Vagina (tissue), 2 donors: ENCODE data around the gene SENP1.

Experiments used
- POLR2A ChIP-seq, 2 donors: fragments of 450-650 bp; IDR thresholded peaks; one replicate each; pipeline ENCODE4 v1.6.1; 2017; ENCODE audit warnings: antibody characterized with exemption in 2 of 2, mild to moderate bottlenecking in 2 of 2, moderate library complexity in 2 of 2
- TF ChIP-seq, protein P1 (sequence below), 3 experiments: fragments of 450-650 bp in 2 of 3; fragments of 200-600 bp in 1 of 3; sonication (generic) in 1 of 3; IDR thresholded peaks; one replicate each; pipeline ENCODE4 v1.5.1; 2017 to 2019; ENCODE audit warnings: antibody characterized with exemption in 3 of 3, mild to moderate bottlenecking in 2 of 3, moderate library complexity in 2 of 3

DNA sequence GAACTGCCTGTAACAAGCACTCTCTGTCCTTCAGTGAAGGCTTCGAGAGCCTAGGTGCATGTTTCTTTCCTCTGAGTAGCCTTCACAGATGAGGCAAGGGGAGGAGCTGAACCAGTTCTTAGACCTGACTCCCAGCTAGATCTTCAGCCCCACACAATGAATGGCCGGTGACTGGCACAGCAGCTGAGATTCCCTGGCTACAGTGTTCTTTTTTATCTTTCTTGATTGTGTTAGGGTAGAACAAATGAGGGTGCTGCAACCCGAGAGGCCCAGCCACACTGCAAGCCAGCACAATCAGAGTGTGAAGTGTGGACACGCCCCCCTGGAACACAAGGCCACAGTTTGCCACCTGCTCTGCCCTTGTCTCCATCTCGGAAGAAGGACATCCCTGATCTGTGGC is 82.5 kb downstream of the SENP1 start:
- TF ChIP-seq POLR2A (IDR thresholded peaks at IDR 0.05) = no peak
- TF ChIP-seq, protein P1, sequence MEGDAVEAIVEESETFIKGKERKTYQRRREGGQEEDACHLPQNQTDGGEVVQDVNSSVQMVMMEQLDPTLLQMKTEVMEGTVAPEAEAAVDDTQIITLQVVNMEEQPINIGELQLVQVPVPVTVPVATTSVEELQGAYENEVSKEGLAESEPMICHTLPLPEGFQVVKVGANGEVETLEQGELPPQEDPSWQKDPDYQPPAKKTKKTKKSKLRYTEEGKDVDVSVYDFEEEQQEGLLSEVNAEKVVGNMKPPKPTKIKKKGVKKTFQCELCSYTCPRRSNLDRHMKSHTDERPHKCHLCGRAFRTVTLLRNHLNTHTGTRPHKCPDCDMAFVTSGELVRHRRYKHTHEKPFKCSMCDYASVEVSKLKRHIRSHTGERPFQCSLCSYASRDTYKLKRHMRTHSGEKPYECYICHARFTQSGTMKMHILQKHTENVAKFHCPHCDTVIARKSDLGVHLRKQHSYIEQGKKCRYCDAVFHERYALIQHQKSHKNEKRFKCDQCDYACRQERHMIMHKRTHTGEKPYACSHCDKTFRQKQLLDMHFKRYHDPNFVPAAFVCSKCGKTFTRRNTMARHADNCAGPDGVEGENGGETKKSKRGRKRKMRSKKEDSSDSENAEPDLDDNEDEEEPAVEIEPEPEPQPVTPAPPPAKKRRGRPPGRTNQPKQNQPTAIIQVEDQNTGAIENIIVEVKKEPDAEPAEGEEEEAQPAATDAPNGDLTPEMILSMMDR (IDR thresholded peaks at IDR 0.05) = no peak
